Activated T-helper 1 cell treated with anti-CD3 and anti-CD28 coated beads, Interleukin-2, amount 50 U/mL, for 16 hours (primary cell): Measurements from ENCODE around the gene PNISR.
A peak's percentile ranks its signal among the peaks of the same experiment; 100 is the strongest.
"Not testable (repeated sequence)": the region's sequence is repeated elsewhere in the genome, so short reads cannot be mapped to it uniquely, and the experiment has no call there.

Experiments used
- DNase-seq, 2 donors: peaks; one replicate each; pipeline ENCODE4 v3.0.0-alpha.2; 2020; ENCODE audit warnings: low read depth in 1 of 2, low spot score in 1 of 2

The PNISR gene, protein sequence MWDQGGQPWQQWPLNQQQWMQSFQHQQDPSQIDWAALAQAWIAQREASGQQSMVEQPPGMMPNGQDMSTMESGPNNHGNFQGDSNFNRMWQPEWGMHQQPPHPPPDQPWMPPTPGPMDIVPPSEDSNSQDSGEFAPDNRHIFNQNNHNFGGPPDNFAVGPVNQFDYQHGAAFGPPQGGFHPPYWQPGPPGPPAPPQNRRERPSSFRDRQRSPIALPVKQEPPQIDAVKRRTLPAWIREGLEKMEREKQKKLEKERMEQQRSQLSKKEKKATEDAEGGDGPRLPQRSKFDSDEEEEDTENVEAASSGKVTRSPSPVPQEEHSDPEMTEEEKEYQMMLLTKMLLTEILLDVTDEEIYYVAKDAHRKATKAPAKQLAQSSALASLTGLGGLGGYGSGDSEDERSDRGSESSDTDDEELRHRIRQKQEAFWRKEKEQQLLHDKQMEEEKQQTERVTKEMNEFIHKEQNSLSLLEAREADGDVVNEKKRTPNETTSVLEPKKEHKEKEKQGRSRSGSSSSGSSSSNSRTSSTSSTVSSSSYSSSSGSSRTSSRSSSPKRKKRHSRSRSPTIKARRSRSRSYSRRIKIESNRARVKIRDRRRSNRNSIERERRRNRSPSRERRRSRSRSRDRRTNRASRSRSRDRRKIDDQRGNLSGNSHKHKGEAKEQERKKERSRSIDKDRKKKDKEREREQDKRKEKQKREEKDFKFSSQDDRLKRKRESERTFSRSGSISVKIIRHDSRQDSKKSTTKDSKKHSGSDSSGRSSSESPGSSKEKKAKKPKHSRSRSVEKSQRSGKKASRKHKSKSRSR

DNA sequence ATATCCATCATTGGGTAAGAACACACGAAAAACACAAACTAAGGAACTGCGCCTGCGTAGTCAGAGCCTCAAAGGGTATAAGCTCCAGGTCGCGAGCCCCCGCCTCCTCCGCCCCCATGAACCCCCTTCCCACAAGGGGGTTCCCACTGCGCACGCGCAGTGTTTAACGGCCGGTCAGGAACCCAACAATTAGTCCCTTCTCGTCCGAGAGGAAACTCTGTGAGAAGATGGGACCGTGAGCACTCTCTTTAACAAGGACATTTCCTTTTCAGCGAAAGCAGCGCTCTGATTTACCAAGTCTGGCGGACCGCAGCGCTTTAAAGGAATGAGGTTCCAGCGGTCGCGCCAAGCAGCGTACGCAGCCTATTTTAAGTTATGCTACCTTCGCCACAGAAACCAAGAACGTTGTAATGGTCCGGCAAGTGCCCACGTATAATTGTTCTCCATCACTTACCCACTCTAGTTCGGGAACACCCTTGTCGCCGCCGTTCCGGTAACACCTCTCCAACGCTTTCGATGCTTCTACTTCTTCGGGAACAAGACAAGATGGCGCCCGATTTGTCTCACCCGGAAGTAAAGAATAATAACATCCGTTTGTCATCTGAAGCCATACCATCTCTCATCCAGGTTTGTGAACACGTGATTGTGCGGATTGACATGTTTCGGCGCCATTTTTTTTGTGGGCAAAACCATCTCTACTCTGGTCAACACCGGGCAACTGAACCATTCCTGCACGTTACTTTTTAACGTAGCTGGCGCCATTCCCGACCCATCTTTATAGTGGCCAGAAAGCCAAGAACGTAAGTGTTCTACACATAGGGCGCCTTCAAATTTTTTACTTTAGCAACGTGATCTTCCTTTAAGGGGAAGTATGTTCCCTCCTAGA lies at the start of gene PNISR:
TSS of gene PNISR (minus strand) at position 548 of the 886 bp plus-strand sequence. CDS start 10,649 bp downstream, outside the sequence.
- DNase-seq, result peak; percentile 60 to 74

DNA sequence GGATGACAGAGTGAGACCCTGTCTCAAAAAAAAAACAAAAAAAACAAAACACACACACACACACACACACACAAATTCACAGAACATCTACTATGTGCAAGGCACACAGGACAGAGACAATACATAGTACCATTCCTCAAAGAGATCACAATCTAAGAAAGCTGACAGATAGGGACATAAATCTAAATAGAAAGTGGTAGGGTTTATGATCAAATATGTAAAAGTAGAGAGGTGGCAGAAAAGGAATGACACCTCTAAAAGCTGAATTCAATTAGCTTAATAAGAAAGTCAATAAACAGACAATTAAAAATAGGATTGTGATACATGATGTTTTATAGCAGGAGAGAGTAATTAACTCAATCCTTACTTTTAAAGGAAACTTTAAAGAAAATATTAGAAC lies 48.6 kb upstream of the PNISR start:
- DNase-seq, result no peak

- DNase-seq, result no peak
Observed at GRCh38 chr6:99471638-99472037, 46.5 kb upstream of the PNISR start.

DNA sequence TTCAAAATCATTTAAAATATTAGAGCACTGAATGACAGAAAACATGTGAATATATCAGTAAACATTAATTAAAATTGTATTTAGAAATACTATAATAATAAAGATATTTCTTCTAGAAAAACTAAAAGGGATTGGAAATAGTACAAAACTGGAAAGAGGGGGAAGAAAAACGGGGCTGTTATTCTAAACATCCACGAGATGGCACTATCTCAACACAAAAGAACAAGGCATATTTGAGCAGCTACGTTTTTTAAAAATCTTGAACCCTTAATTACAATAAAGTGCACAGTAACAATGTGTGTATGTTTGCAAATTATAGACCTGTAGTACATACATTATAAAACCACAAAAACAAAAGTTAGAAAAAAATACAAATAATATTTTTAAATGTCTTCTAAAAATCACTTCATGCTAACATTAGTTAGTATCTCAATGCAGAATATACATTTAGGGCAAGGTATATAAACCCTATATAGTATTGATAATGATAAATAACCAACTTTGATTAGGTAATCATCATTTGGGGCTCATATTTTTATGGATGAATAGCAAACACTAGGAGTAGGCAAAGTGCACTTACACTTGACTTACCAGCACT lies 42.5 kb upstream of the PNISR start:
- DNase-seq, result no peak

- not testable (repeated sequence) for DNase-seq
Observed at GRCh38 chr6:99459133-99459532, 34.0 kb upstream of the PNISR start.

DNA sequence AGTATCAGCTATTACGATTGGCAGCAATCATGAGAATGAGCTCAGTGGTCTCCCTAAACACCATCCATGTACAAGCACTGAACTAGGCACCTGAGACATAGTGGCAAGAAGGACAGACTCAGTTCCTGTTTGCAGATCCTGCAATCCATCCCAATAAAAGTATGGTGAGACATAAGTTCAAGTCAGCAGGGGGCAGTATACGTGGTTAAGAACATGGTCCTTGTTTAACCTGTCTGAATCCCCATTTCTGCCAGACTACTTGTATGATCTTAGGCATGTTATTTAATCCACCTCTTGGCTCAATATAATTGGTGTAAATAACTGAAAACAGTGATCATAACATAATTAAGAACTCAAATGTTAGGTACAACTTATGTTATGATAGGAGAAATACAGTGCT lies 33.2 kb upstream of the PNISR start:
- no peak for DNase-seq

DNA sequence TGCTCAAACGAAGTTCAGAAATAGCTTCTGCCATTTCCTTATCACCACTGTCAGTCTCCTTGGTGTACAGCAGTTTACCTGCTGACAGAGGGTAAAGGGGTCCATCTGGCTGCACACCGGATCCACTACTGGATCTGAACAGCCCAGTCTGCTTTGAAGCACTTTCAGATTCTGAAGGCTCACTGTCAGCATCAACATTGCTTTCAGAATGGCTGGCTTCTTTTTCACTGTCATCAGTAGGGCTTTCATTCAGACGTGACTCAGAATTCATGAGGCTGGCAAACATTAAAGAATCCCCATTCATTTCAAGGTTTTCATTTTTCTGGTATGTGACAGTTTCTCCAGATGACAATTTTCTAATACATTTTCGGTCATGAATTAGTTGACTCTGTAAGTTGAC lies 21.0 kb upstream of the PNISR start:
- no peak for DNase-seq

DNA sequence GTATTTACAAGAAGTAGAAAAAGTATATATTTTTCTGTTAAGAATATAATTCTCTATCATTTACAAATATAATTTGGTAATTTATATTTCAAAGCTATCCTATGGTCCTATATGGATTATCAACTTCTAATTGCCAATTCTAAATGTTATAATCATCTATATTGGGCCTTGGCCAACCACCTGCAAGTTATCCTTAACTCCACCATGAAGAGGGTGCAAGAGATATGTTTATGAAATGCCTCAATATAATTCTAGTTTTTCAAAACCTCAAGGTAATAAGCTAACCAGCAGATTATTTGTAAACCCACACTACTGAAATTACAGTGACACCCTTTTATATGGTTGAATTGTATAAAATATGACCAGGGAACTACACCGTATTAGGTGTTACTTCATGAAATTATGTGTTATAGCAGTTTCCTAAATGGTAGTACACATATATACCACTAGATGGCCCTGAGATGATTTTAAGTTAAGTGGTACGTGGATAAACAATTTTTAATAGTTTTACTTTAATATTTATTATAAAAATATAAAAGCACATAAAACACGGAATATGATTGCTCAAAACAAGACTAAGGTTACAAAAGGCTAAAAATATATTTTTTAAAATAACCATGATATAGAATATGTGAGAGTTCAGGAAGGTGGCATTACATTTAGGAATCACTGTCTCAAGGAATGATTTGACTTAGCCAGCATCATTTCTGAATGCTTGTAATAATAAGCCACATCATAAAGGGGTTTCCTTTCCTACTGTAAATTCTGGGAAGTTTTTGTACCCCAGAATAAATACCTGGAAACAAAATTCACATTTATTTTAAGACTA lies 9.8 kb upstream of the PNISR start:
- no peak for DNase-seq

- DNase-seq, result no peak
Observed at GRCh38 chr6:99432877-99433276, 7.8 kb upstream of the PNISR start.

- DNase-seq, result no peak
Observed at GRCh38 chr6:99431901-99432300, 6.8 kb upstream of the PNISR start.

GRCh38 chr6:99427988-99428387 lies 2.9 kb upstream of the PNISR start:
- DNase-seq, result no peak

DNA sequence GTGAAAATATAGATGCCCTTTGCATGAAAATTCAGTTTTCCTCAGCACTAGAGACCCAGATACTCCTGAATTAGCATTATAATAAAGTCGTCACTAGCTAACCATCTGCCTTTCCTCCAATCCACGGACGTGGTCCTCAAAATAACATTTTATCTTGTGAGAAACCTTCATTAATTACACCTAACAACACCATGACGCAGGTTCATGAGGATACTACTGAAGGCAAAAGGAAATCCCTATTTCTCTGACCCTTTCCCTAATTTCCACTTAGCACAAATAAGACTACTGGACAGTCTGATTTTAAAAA lies 1.3 kb upstream of the PNISR start:
- no peak for DNase-seq

DNA sequence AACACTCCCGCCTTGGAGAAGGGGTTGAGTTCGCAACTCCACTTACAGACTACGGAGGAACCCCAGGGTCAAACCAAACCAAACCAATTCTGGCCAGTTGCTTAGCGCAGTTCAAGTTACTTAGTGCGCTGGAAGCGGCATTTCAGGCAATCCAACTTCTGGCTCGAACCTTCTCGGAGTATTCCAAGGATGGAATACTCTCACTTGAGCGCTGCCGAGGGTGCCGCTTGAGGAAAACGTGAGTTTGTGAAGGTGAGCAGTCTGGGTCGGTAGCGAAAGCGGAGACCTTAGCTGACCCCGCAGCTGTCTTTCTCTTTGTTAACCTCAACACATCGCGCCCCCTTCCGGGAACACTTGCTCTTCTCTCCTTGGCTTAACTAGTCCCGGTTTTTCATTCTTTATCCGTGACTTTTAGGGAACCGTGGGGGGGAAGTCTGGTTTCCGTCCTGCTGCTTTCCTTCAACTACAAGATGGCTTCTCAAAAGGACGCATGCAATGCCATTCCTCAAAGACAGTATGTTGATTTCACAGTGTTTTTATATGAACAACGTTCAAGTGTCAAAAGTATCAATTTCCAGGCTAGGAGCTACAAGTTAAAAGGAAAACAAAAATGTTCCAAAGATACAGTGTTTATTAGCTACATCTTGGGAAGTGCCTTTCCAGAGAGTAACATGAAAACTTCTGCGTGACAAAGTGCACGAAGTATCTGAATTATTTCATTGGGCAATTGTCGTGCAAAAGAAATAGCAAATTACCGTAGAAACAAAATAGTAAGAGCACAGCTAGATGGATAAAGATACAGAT lies 741 bp upstream of the PNISR start:
- peak; percentile 17 to 30 for DNase-seq

DNA sequence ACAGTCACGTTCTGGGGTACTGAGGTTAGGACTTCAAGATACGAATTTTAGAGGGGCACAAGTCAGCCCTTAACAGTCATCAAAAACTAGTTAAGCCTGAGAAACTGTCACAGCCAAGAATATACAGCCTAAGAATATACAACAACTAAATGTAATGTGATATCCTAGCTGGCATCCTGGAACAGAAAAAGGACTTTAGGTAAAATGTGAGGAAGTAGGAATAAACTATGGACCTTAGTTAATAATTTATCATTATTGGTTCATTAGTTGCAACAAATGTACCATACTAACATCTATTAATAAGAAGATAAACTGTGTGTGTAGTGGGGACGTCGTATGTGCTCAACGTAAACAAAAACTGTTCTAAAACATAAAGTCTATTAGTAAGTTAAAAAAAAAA lies 1.1 kb downstream of the PNISR start:
- DNase-seq, result no peak

- no peak for DNase-seq
Observed at GRCh38 chr6:99422912-99423311, 2.2 kb downstream of the PNISR start.

DNA sequence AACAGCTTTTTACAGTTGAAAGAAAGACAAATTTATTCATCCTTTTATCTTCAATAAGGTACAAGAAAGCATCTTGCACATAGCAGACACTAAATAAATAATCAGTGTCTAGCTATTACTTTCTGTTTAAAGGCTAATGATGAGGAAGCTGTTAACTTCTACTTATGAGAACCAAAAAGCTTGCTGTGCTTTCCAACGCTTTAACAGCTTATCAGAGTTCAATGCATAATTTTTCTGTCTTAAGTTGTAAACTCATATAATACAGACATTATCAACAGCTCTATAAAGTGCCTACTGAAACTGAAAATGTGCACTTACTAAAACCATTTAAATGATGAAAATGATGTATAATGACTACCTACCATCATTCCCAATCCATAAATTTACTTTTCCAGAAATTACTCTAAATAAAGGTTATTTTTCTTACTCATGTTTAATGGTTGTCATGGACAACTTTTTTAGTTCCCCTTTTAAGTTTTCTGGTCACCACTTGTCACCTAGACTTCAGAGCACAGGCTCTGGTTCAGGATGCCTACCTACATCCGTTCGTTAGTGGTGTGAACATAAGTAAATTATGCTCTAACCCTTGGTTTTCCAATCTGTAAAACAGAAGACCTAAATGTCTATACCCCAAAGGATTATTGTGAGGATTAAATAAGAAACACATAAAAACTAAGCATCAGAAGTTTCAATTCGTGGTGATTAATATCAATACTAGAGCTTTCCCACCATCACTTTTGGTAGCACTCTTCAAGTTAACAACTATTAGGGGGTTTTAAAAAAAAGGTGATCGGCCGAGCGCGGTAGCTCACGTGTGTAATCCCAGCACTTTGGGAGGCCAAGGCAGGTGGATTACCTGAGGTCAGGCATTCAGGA lies 8.0 kb downstream of the PNISR start:
- DNase-seq, result no peak

DNA sequence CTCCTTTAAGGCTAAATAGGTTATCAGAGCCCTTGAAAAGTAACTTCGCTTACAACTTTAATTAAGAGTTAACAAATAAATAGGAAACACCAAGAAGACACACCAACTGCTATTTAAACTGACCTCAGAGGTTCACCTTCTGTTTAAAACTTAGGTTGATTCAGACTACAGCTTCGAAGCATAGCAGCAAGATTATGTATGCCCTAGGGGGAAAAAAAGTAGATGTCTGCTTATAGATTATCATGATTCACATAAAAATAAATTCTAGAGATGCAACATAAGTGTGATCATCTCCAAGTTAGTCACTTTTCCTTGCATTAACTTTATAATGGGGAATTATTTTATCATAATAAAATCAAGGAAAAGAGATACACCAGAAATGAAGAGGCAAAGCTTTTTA lies 8.9 kb downstream of the PNISR start:
- DNase-seq, result no peak

DNA sequence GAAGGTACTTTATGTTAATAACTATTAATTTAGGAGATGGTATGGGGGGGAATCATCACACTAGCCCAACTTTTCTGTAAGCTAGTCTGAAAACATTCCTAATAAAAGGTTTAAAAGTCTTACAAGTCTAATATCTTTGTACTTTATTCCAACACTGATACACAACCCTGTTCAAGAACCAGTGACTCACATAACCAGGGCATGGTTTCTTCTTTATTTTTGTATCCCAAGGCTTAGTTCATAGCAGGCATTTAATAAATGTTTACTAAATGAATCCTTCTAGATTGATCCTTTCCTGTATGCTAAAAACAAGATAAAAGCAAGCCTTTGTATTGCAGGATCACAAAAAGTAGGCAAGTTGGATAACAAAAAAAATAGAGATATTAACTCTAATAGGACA lies 9.7 kb downstream of the PNISR start:
- no peak for DNase-seq

- no peak for DNase-seq
Observed at GRCh38 chr6:99412065-99412464, 13.0 kb downstream of the PNISR start.
